HCT116 (cell line): ENCODE data around the gene HEPACAM.

ENCODE experiments used
- ATF3 ChIP-seq: IDR thresholded peaks from 2 replicates; pipeline ENCODE4 v1.6.1; 2012
- CEBPB ChIP-seq: IDR thresholded peaks from 2 replicates; pipeline ENCODE4 v1.6.1; 2012; ENCODE audit warnings: low read depth
- CTCF ChIP-seq, 3 experiments: fragments of 200-600 bp in 1 of 3; sonication (generic) in 1 of 3; IDR thresholded peaks in 2 of 3; conservative IDR thresholded peaks in 1 of 3; 2 replicates each; pipeline ENCODE4 v1.5.1; 2012 to 2017; ENCODE audit warnings: low read depth in 2 of 3, low read length in 2 of 3, antibody characterized with exemption in 1 of 3, borderline replicate concordance in 1 of 3, control low read depth in 1 of 3, mild to moderate bottlenecking in 1 of 3, mixed read lengths in 1 of 3, mixed run types in 1 of 3, moderate library complexity in 1 of 3; ENCODE audit not compliant: insufficient read depth in 1 of 3
- EZH2phosphoT487 ChIP-seq: fragments of 200-600 bp; IDR thresholded peaks from 2 replicates; pipeline ENCODE4 v1.6.1; 2018; ENCODE audit warnings: antibody characterized with exemption, borderline replicate concordance
- JUND ChIP-seq: IDR thresholded peaks from 2 replicates; pipeline ENCODE4 v1.6.1; 2012
- MAX ChIP-seq: IDR thresholded peaks from 2 replicates; pipeline ENCODE4 v1.6.1; 2012
- POLR2A ChIP-seq: IDR thresholded peaks from 2 replicates; pipeline ENCODE4 v1.7.0; 2011; ENCODE audit warnings: borderline replicate concordance; ENCODE audit not compliant: insufficient read depth, insufficient read length; ENCODE audit errors: extremely low read depth
- POLR2AphosphoS5 ChIP-seq: IDR thresholded peaks from 2 replicates; pipeline ENCODE4 v1.6.1; 2011; ENCODE audit warnings: mild to moderate bottlenecking, low read depth, low read length, moderate library complexity

GRCh38 chr11:124898263-124898680 lies 37.6 kb downstream of the HEPACAM start:
- TF ChIP-seq CTCF (IDR thresholded peaks at IDR 0.05 in 2 of 3, conservative IDR thresholded peaks at IDR 0.05 in 1 of 3; ENCODE audit: borderline replicate concordance in 1 of 3, insufficient read depth in 1 of 3, low read depth in 2 of 3, low read length in 2 of 3) (no peak), EZH2phosphoT487 (no peak), POLR2A (no peak), POLR2AphosphoS5 (peak; percentile 43; the same call in 1 of the 2 replicates), CEBPB (no peak), ATF3 (no peak), MAX (no peak), JUND (no peak; the same call in none of the 2 replicates)
